ENCODE data around the gene PAQR9.

Gene PAQR9

GRCh38 chr3:142913432-142913831 lies 50.0 kb downstream of the PAQR9 start:
- no peak for DNase-seq

GRCh38 chr3:142912402-142913172 lies 50.9 kb downstream of the PAQR9 start:
- DNase-seq: no peak

Data from NCI-H1105 treated with DMSO at 0.1 percent for 48 hours (cell line).